ENCODE measurements around the gene GUCY2C.

Gene GUCY2C

GRCh38 chr12:14618983-14619382 is 77.4 kb downstream of the GUCY2C start:
- DNase-seq, result no peak

- DNase-seq, result no peak
Observed at GRCh38 chr12:14614704-14615121, 81.7 kb downstream of the GUCY2C start.

- no peak for DNase-seq
Observed at GRCh38 chr12:14613718-14614117, 82.7 kb downstream of the GUCY2C start.

GRCh38 chr12:14612898-14613445 is 83.4 kb downstream of the GUCY2C start:
- DNase-seq, result no peak

GRCh38 chr12:14612250-14612649 is 84.1 kb downstream of the GUCY2C start:
- no peak for DNase-seq

- no peak for DNase-seq
Observed at GRCh38 chr12:14611640-14612203, 84.7 kb downstream of the GUCY2C start.

- DNase-seq, result no peak
Observed at GRCh38 chr12:14607568-14607967, 88.8 kb downstream of the GUCY2C start.

- no peak for DNase-seq
Observed at GRCh38 chr12:14605401-14605989, 90.9 kb downstream of the GUCY2C start.

- DNase-seq, result no peak
Observed at GRCh38 chr12:14601692-14602478, 94.5 kb downstream of the GUCY2C start.

GRCh38 chr12:14597480-14597879 is 98.9 kb downstream of the GUCY2C start:
- DNase-seq, result no peak

GRCh38 chr12:14591719-14592118 is 104.7 kb downstream of the GUCY2C start:
- DNase-seq, result no peak

- no peak for DNase-seq
Observed at GRCh38 chr12:14589169-14590004, 107.0 kb downstream of the GUCY2C start.

- no peak for DNase-seq
Observed at GRCh38 chr12:14588571-14588970, 107.8 kb downstream of the GUCY2C start.

- no peak for DNase-seq
Observed at GRCh38 chr12:14578646-14579045, 117.8 kb downstream of the GUCY2C start.

GRCh38 chr12:14577344-14577743 is 119.1 kb downstream of the GUCY2C start:
- no peak for DNase-seq

- DNase-seq, result no peak
Observed at GRCh38 chr12:14576896-14577295, 119.5 kb downstream of the GUCY2C start.

GRCh38 chr12:14575585-14575984 is 120.8 kb downstream of the GUCY2C start:
- DNase-seq, result no peak

GRCh38 chr12:14573118-14573517 is 123.3 kb downstream of the GUCY2C start:
- no peak for DNase-seq

GRCh38 chr12:14572401-14572800 is 124.0 kb downstream of the GUCY2C start:
- DNase-seq, result no peak

- DNase-seq, result no peak
Observed at GRCh38 chr12:14571779-14572178, 124.6 kb downstream of the GUCY2C start.

- DNase-seq, result no peak
Observed at GRCh38 chr12:14570231-14570630, 126.2 kb downstream of the GUCY2C start.

GRCh38 chr12:14567351-14568162 is 128.8 kb downstream of the GUCY2C start, which contains the start of gene PLBD1:
Gene PLBD1, minus strand, starts transcription at chr12:14567883. Its CDS starts 187 bp downstream, at chr12:14567696.
- peak; percentile 65 for DNase-seq

All from activated CD8-positive, alpha-beta memory T cell treated with anti-CD3 and anti-CD28 coated beads for 24 hours (primary cell).